Chondrocyte (in vitro differentiated cells): ENCODE measurements around the gene BIRC6. TPM values are rescaled to one million over a fixed set of nuclear protein-coding genes. Genes with fewer than 3 reads are reported as not detected.
"Not testable (repeated sequence)": the region's sequence is repeated elsewhere in the genome, so short reads cannot be mapped to it uniquely, and the experiment has no call there.

Experiments
- DNase-seq: peaks from one replicate; pipeline ENCODE4 v3.0.0; 2021; ENCODE audit warnings: mixed read lengths, low spot score
- H3K27ac Mint-ChIP-seq: one replicate; pipeline ENCODE4 v1.8.0; 2021; ENCODE audit warnings: mild to moderate bottlenecking, moderate library complexity, mixed read lengths; ENCODE audit not compliant: unreplicated experiment
- H3K27me3 Mint-ChIP-seq: 2 replicates; pipeline ENCODE4 v1.8.0; 2021; ENCODE audit warnings: low read depth, mixed read lengths
- H3K36me3 Mint-ChIP-seq: 2 replicates; pipeline ENCODE4 v1.8.0; 2021; ENCODE audit warnings: low read depth, mixed read lengths
- H3K4me1 Mint-ChIP-seq: 2 replicates; pipeline ENCODE4 v1.8.0; 2021; ENCODE audit warnings: low read depth, mild to moderate bottlenecking, mixed read lengths
- H3K4me3 Mint-ChIP-seq: one replicate; pipeline ENCODE4 v1.8.0; 2021; ENCODE audit warnings: mild to moderate bottlenecking, moderate library complexity, mixed read lengths; ENCODE audit not compliant: unreplicated experiment
- H3K9me3 Mint-ChIP-seq: 2 replicates; pipeline ENCODE4 v1.8.0; 2021; ENCODE audit warnings: low read depth, mixed read lengths
- total RNA-seq: library from RNA; stranded (reverse); gene quantifications from 3 replicates; pipeline ENCODE4 v1.2.1, GENCODE V29; 2021
- TF ChIP-seq, protein P1 (sequence below): fragments of 200-600 bp; sonication (generic); IDR thresholded peaks from 2 replicates; pipeline ENCODE4 v1.5.0; 2021; ENCODE audit warnings: antibody characterized with exemption, mild to moderate bottlenecking, moderate library complexity

The BIRC6 gene
- total RNA-seq, 1 donor from 2014 or later: 76.0 TPM

DNA sequence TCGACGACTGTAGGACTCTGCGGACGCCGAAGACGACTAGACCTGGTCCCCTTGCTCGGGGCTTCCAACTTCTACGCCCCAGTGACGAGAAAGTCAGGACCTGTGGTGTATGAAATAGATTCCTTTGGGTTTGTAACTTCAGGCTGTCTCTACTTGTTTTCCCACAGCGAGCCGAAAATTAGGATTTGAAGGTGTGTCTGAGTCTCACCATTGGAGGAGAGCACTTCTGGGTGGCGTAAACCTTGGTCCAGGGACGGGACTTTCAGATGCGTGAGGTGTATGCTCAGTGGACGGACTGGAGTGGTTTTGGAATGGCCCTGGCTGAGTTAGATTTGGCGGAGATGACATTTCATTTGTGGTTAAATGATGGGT, 1.3 kb downstream of the BIRC6 start:
- Mint-ChIP-seq H3K4me1 (peaks cover 36% of the 10 kb centered on the region), H3K4me3 (peak overlapping the region; percentile 92)

GRCh38 chr2:32360416-32360815, 3.6 kb downstream of the BIRC6 start:
- peak overlapping the region; percentile 78 for H3K27ac Mint-ChIP-seq

More for the DNA sequence above, 1.3 kb downstream of the BIRC6 start:
- peak overlapping the region; percentile 95 for H3K27ac Mint-ChIP-seq
- no peaks in the 10 kb centered on the region for H3K27me3 Mint-ChIP-seq
- H3K36me3 Mint-ChIP-seq: peaks cover 2% of the 10 kb centered on the region
- no peaks in the 10 kb centered on the region for H3K9me3 Mint-ChIP-seq
- TF ChIP-seq, protein P1, sequence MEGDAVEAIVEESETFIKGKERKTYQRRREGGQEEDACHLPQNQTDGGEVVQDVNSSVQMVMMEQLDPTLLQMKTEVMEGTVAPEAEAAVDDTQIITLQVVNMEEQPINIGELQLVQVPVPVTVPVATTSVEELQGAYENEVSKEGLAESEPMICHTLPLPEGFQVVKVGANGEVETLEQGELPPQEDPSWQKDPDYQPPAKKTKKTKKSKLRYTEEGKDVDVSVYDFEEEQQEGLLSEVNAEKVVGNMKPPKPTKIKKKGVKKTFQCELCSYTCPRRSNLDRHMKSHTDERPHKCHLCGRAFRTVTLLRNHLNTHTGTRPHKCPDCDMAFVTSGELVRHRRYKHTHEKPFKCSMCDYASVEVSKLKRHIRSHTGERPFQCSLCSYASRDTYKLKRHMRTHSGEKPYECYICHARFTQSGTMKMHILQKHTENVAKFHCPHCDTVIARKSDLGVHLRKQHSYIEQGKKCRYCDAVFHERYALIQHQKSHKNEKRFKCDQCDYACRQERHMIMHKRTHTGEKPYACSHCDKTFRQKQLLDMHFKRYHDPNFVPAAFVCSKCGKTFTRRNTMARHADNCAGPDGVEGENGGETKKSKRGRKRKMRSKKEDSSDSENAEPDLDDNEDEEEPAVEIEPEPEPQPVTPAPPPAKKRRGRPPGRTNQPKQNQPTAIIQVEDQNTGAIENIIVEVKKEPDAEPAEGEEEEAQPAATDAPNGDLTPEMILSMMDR: no peak
- DNase-seq: no peak

DNA sequence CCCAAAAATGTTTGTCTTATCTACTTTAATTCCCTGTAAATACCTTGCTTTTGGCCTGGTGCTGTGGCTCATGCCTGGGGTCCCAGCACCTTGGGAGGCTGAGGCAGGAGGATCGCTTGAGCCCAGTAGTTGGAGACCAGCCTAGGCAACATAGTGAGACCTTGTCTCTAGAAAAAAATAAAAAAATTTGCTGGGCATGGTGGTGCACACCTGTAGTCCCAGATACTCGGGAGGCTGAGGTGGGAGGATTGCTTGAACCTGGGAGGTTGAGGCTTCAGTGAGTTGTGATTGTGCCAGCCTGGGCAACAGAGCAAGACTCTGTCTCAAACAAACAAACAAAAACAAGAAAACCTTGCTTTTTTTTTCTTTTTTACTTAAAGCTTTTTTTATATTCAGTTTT, 6.2 kb downstream of the BIRC6 start:
- not testable (repeated sequence) for H3K4me3 Mint-ChIP-seq, H3K27ac Mint-ChIP-seq, H3K36me3 Mint-ChIP-seq, H3K9me3 Mint-ChIP-seq, H3K27me3 Mint-ChIP-seq, DNase-seq
- peaks cover 74% of the 10 kb centered on the region for H3K4me1 Mint-ChIP-seq

More at GRCh38 chr2:32360416-32360815, 3.6 kb downstream of the BIRC6 start:
- Mint-ChIP-seq H3K4me3 (no peak overlapping the region), H3K9me3 (no peaks in the 10 kb centered on the region), H3K4me1 (peaks cover 56% of the 10 kb centered on the region), H3K36me3 (peaks cover 2% of the 10 kb centered on the region), H3K27me3 (no peaks in the 10 kb centered on the region)
- TF ChIP-seq, protein P1: no peak
- no peak for DNase-seq

GRCh38 chr2:32363597-32363996, 6.8 kb downstream of the BIRC6 start:
- DNase-seq: no peak
- H3K27ac Mint-ChIP-seq: peak overlapping the region; percentile 68
- no peak overlapping the region for H3K4me3 Mint-ChIP-seq
- H3K27me3 Mint-ChIP-seq: no peaks in the 10 kb centered on the region
- no peaks in the 10 kb centered on the region for H3K36me3 Mint-ChIP-seq
- peaks cover 71% of the 10 kb centered on the region for H3K4me1 Mint-ChIP-seq
- TF ChIP-seq, protein P1: no peak
- no peaks in the 10 kb centered on the region for H3K9me3 Mint-ChIP-seq

- H3K27ac Mint-ChIP-seq: peak overlapping the region; percentile 69
Observed at GRCh38 chr2:32364290-32364689, 7.5 kb downstream of the BIRC6 start.

GRCh38 chr2:32365679-32366078, 8.9 kb downstream of the BIRC6 start:
- not testable (repeated sequence) for H3K27me3 Mint-ChIP-seq, H3K9me3 Mint-ChIP-seq, H3K4me3 Mint-ChIP-seq, DNase-seq, H3K36me3 Mint-ChIP-seq
- H3K27ac Mint-ChIP-seq: peak overlapping the region; percentile 27
- peaks cover 62% of the 10 kb centered on the region for H3K4me1 Mint-ChIP-seq

More at GRCh38 chr2:32364290-32364689, 7.5 kb downstream of the BIRC6 start:
- H3K4me3 Mint-ChIP-seq, H3K9me3 Mint-ChIP-seq, H3K27me3 Mint-ChIP-seq, H3K36me3 Mint-ChIP-seq, DNase-seq: not testable (repeated sequence)
- peaks cover 69% of the 10 kb centered on the region for H3K4me1 Mint-ChIP-seq

GRCh38 chr2:32366595-32366994, 9.8 kb downstream of the BIRC6 start:
- H3K4me1 Mint-ChIP-seq: peaks cover 58% of the 10 kb centered on the region
- no peaks in the 10 kb centered on the region for H3K9me3 Mint-ChIP-seq
- no peak overlapping the region for H3K4me3 Mint-ChIP-seq
- DNase-seq: no peak
- TF ChIP-seq, protein P1: no peak
- H3K36me3 Mint-ChIP-seq: no peaks in the 10 kb centered on the region
- H3K27me3 Mint-ChIP-seq: no peaks in the 10 kb centered on the region
- peak overlapping the region; percentile 49 for H3K27ac Mint-ChIP-seq
